HG03354 (cell line): ENCODE results near the gene CACNA1D.

Experiments
- ATAC-seq: cut with Tn5 transposase; IDR thresholded peaks from one replicate; pipeline ENCODE4 v1.9.1; 2021; ENCODE audit warnings: mild to moderate bottlenecking; ENCODE audit not compliant: unreplicated experiment, poor library complexity, severe bottlenecking

CACNA1D gene

GRCh38 chr3:53764026-53764775 is 269.8 kb downstream of the CACNA1D start:
- no peak for ATAC-seq

- ATAC-seq = no peak
These were observed 271.3 kb downstream of the CACNA1D start for GRCh38 chr3:53765753-53766152.

GRCh38 chr3:53766706-53767105 is 272.3 kb downstream of the CACNA1D start:
- ATAC-seq = no peak

- ATAC-seq = no peak
These were observed 274.4 kb downstream of the CACNA1D start for GRCh38 chr3:53768478-53769459.

- ATAC-seq = no peak
These were observed 278.2 kb downstream of the CACNA1D start for GRCh38 chr3:53772562-53772961.

- ATAC-seq = no peak
These were observed 278.6 kb downstream of the CACNA1D start for GRCh38 chr3:53773021-53773436.

- ATAC-seq = peak; percentile 86
These were observed 279.4 kb downstream of the CACNA1D start for GRCh38 chr3:53773611-53774368.

GRCh38 chr3:53774414-53774813 is 280.0 kb downstream of the CACNA1D start:
- ATAC-seq = no peak

GRCh38 chr3:53775018-53775417 is 280.6 kb downstream of the CACNA1D start:
- ATAC-seq = no peak

- ATAC-seq = no peak
These were observed 281.4 kb downstream of the CACNA1D start for GRCh38 chr3:53775834-53776251.

GRCh38 chr3:53776494-53777101 is 282.2 kb downstream of the CACNA1D start:
- no peak for ATAC-seq

GRCh38 chr3:53777468-53777867 is 283.1 kb downstream of the CACNA1D start:
- ATAC-seq = no peak

- ATAC-seq = no peak
These were observed 283.7 kb downstream of the CACNA1D start for GRCh38 chr3:53778153-53778552.

- ATAC-seq = no peak
These were observed 285.8 kb downstream of the CACNA1D start for GRCh38 chr3:53780171-53780570.

GRCh38 chr3:53780806-53781205 is 286.4 kb downstream of the CACNA1D start:
- ATAC-seq = no peak

GRCh38 chr3:53787016-53787415 is 292.6 kb downstream of the CACNA1D start:
- no peak for ATAC-seq

- no peak for ATAC-seq
These were observed 293.6 kb downstream of the CACNA1D start for GRCh38 chr3:53788038-53788437.

- ATAC-seq = no peak
These were observed 295.0 kb downstream of the CACNA1D start for GRCh38 chr3:53789459-53789858.

GRCh38 chr3:53790470-53790869 is 296.1 kb downstream of the CACNA1D start:
- ATAC-seq = no peak

GRCh38 chr3:53791317-53791716 is 296.9 kb downstream of the CACNA1D start:
- no peak for ATAC-seq
